Activated CD4-positive, CD25-positive, alpha-beta regulatory T cell (primary cell): ENCODE data around the gene ZNRF1.
A peak's percentile ranks its signal among the peaks of the same experiment; 100 is the strongest.

Source experiments
- DNase-seq, 4 experiments: peaks; one replicate each; lab custom pipeline; 2025; lab: John Stamatoyannopoulos, UW

ZNRF1 gene

DNA sequence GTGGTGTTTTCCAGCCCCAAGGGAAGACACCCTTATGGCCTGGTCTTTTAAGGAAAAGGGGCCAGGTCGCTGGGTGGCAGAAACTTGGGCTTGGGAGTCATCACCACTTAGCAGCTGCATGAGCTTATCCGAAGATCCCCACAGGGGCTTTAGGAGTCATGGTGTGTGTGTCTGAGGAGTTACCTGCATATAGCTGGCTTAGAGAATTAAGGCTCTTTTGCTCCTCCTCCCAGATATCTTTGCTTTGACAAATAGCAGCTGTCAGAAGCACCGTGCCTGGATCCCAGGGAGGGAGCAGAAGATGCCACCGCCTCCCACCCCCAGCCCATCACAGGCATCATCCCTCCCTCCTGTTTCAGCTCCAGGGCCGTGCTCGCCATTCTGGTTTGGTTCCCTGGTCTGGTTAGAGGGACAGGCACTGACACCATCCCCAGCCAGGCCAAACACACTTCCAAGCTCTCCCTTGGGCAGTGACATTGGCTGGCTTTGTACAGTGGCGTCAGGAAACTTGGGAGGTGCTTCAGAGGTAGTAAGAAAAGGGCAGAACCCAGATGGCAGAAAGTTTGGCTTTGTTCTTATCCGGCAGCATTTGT lies 100.3 kb downstream of the ZNRF1 start:
- DNase-seq: no peak

DNA sequence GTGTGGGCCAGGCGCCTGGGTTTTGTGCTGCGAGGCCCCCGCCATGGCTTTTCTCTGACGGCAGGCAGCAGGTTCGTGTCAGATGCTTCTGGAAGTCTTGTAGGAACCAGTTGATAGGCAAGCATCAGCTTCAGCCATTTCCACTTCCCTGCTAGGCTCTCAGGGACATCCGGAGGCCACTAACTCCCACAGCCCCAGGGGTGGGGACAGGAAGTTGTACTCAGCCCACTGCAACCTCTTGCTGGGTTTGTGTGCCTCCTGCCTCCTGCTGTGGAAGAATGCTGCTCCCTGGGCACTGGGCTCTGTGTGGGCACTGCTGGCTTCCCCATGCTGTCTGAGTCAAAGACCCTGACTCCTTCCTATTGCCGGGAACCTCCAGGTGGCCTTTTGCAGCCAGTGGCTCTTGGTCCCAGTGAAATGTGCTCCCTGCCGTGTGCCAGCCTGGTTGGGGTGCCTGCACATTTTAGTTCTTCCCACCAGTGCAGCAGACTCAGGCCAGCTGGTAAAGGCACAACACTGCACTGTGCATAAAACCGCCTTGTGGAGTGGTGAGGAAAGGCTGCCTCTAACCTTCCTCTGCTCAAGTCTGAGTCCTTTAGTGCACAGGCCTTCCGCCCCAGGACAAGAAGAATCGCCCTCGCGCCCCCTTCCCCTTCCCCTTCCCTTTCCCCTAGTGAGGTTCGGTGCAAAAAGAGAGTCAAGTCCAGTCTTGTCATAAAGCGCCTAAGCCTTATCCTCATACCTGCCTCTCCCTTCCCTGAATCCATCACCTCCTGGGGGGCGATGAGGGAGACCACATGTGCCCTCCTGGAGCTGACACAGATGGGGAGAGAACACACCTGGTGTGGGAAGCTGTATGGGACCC lies 101.1 kb downstream of the ZNRF1 start:
- peak in 1 of 4 experiments; percentile 19 for DNase-seq

DNA sequence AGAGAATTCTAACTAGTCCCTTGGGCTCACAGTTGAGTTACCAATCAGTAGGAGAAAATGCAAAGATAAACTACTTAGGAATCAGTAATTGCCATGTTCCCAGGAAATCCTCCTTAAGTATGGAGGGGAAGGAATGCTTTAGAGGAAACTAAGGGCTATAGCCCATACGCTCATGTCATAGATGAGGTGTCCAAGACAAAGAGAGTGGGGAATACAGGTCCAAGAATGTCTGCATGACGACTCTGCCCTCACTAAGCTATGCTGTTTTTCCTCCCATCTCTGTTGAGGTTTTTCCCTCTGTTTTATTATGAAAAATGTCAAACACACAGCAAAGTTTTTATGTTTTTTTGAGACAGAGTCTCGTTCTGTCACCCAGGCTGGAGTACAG lies 101.8 kb downstream of the ZNRF1 start:
- no peak for DNase-seq

DNA sequence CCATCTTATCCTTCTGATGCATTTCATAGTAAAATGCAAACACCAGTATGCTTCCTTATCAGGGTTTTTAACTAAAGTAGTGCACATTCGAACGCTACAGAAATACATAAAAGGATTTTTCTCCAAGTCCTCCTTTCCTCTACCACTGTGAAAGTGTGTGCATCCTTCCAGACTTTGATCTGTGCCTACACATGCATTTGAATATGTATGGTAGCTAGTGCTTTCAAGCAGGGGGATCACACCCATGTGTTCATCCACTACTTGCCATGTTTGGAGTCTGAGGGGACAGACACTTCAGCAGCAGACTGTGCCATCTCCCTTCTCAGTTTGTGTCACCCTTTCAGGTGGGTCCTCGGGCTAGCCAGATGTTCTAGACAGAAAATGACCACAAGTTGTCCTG lies 102.8 kb downstream of the ZNRF1 start:
- no peak for DNase-seq

DNA sequence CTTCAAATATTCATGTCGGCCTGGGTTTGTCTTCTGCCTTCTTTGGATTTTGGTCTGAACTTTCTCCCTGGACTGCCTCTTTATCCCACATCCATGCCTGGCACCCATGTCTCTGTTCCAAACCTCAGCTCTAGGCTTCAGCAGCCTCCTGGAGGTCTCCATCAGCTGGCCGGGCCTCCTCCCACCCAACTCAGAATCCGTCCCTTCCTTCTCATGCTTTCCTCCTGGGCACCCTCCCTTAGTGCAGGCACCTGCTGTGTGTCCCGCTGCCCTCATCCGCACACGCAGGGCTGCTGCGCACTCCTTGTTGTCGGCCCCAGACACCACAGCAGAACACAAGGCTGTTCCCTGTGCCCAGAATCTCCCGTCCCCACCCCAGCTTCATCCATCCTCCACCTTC lies 103.8 kb downstream of the ZNRF1 start:
- no peak for DNase-seq

DNA sequence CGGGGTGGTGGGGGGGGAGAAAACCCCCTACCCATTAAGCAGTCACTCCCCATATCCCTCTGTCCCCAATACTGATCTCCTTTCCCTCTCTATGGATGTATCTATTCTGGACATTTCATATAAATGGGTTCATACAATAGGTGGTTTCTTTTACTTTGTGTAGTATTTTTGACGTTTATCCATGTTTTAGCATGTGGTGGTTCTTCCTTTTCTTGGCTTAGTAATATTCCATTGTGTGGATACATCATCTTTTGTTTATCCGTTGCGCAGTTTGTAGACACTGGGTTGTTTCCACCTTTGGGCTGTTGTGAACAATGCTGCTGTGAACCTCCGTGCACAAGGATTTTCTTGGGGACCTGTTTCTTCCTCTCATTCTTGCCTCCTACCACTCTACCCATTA lies 105.2 kb downstream of the ZNRF1 start:
- DNase-seq: no peak

DNA sequence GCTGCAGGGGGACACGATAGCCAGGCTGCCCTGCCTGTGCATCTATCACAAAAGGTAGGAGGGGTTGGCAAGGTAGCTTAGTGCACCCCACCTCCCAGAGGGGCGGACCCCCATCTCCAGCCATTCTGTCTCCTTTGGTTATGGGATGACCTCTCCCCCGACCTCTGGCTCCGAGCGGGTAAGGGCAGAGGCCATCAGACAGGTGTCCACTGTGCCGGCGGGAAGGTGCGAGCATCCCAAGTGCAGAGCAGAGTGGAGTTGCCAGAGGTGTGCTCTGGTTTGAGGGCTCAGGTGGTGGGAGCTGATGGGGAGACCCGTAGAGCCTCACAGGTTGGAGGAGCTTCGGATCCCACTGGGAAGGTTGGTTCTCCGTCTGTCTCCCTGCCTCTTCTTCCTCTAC lies 106.0 kb downstream of the ZNRF1 start:
- no peak for DNase-seq

DNA sequence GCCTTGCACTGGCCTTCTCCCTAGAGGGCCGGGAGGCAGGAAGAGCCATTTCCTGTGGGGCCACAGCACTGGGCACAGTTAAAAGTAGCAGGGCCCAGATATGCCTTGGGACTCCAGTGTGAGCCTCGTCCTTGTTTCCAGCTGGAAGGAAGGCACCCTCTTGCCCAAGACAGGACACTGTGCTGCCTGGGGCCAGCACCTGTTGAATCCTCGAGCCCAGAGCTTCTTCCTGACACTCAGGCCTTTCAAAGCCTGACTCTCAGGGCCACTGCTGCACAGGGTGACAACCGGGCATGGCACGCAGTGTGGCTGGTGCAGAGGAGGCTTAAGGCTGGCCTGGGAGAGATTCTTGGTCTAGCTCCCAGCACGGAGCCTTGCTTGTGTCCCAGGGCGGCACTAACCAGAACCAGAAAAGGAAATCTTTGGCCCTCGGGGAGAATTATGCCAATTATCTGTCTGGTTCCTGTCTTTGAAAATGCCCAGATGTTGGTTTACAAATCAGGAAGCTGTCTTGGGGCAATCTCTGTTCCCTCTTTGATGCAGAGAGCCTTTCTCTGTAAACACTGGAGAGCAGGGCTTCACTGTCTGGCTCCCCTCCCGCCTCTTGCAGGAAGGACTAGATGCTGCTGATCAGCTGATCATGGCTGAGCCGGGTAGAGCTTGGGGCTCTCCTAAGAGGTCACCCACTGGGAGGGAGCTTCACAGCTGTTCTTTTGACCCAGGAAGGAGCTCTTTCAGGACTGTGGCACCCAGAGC lies 106.7 kb downstream of the ZNRF1 start:
- no peak for DNase-seq

DNA sequence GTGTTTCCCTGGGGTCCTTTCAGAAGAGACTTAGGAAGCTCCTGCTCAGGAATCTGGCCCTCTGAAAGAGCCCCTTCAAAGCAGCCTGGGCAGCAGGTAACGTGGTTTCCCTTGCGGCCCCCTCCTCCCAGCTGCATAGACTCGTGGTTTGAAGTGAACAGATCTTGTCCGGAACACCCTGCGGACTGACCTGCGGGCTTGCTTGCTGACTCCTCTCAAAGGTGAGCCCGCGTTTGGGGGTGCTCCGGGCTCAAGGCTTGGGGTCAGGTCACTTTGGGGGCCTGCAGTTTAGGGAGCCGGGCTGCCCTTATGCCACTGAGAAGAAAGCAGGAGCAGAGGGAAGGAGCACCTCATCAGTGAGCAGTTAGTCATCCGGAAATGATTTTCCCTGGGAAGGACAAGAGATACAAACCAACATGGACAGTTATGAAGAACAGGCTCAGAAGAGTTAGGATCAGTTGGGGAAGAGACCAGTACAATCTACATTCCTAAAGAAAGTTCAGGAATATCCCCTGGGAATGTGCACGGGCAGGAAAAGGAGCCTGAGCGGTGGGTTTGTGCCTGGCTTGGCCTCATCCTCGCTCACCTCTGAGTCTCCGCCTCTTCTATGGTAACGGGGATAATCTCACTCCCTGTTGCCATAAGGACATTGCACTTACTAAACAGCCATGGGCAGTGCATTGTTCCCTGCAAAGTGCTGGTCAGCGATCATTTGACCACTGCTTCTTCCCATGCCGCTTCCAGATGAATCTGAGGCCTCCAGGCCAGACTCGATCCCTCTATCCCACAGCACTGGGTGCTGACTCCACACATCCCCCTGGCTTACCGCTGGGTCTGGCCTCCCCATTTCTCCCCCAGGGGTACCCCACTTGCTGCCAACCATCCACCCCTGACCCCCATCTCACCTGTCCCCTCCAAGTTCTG lies 107.8 kb downstream of the ZNRF1 start:
- DNase-seq: no peak

DNA sequence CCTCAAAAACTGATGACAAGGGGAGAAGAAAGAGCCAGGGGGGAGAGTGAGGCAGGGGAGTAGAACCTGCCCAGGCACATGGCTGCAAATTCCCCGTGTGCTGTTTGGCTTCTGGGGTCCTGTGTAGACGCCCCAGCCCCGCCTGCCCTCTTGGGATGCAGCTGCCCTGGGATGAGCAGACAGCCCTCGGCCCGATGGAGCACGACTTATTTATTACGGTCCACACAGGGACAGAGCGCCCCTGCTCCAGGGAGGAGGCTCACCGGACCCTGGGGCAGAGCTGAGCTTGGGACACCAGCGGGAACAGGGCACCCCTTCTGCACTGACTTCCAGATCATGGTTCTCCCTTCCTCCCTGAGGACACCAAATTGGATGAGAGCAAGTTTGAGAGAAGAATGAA lies 108.7 kb downstream of the ZNRF1 start:
- no peak for DNase-seq

DNA sequence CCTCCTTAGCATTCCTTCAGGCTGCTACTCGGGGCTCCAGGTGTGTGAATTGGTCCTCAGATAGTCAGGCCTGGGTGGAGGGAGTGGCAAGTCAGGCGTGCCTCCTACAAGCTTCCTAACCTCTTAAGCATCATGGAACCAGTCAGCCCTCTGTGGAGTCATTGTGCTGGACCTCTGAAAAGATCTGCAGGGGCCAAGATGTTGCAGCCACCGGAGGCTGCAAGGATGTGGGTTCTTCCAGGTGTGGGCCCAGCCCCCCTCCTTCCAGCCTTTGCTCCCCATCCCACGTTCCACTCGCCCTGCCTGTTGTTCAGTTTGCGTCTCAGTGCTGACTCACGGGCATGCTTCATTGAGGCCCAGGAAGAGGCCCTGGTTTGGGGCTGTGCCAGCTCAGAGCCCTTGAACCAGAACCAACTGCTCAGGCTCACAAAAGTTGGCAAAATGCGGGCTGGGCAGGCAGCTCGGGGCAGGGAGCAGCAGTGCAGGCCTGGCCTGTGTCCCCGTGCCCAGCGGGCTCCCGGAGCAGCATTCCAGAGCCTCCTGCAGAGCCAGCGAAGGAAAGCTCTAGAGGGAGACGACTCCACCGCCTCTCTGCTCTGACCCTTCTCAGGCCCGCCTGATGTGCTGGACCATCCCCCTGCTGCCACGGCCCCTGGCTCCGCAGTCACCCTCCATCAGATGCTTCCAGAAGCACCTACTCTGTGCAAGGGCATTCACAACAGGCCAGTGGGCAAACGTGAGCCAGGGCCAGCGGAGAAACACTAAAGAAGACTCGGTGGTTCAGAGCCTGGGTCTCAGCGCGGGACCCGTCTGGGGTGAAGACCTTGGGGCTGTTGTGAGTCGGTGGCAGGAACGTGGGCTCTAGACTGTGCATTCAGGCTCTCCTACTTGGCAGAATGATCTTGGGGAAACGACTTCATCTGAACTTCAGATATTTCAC lies 110.2 kb downstream of the ZNRF1 start:
- DNase-seq: peak; percentile 37 to 55 (median 47)

DNA sequence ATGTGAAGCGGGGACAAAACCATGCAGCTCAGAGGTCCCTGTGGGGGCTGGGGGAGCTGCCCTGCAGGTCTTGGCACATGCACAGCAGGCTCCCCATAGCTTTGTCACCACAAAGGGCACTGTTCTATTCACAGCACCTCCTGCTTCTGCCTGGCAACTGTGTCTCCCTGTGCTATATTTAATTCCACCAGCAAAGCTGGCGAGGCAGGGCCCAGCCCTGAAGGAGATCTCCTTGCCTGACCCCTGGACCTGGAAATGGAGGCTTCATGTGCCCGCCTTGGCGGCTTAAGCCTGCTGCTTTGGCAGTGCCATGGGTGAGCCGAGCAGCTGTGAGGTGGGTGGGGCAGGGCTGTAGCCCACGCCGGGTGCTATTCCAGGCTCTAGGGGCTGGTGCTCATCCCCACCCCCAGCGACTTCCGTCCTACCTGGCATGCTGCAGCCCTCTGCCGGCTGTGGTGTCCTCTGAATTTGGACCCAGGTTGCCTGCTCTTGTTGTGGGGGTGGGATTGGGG lies 111.0 kb downstream of the ZNRF1 start:
- DNase-seq: no peak

DNA sequence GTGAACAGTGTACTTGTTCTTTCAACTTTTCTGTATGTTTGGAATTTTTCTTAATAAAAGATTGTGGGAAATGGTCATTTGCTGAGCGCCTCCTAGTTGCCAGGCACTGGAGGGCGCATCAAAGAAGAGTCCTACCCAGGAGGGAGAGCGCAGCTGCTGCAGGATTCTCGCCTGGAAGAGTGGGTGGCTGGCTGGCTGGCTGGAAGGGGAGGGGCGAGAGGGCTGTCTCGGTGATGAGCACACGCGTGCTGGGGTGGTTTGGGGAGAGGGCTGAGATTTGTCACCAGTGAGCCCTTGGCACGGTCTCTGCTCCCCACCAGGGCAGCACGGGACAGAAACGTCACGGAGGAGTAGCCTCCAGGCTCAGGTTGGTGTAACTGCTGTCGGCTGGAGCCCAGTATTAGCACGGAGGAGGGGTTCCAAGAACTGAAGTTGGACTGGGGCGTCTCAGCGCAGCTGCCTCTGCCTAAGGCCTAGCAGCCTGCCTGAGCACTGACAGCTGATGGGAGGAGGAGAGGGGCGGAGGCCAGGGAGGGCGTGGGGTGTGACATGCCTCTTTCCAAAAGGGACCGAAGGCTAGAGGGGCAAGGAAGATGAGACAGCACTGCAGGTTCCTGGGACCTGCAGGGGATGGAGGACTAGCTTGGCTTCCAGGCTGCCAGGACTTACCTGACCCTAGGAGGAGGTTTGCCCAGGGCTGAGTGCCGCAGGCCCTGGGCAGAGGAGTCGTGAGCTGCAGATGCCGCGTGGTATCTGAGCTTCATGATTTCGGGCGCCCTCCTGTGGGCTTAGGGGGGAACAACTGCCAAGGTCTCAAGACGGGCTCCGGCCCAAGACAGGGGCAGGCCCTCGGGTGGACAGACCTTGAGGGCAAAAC lies 112.1 kb downstream of the ZNRF1 start:
- peak; percentile 57 to 72 (median 66) for DNase-seq

DNA sequence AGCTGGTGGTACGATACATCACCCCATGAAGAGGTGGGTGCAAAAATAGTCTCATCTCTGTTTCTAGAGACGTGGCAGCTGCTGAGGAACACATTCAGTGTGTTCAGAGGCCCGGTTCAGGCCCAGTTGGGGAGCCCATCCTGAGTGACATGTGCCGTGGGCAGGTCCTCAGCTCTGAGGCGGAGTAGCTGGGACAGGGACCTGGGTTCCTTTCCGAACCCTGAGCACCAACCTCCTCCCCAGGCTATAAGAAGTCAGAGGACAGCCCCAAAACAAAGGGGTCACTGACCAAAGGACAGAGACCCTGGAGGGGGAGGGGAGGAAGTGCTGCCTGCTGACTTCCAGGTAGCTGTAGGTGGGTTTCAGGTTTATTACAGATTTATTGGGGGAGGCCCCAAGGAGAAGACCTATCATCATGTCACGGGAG lies 112.7 kb downstream of the ZNRF1 start:
- DNase-seq: no peak

DNA sequence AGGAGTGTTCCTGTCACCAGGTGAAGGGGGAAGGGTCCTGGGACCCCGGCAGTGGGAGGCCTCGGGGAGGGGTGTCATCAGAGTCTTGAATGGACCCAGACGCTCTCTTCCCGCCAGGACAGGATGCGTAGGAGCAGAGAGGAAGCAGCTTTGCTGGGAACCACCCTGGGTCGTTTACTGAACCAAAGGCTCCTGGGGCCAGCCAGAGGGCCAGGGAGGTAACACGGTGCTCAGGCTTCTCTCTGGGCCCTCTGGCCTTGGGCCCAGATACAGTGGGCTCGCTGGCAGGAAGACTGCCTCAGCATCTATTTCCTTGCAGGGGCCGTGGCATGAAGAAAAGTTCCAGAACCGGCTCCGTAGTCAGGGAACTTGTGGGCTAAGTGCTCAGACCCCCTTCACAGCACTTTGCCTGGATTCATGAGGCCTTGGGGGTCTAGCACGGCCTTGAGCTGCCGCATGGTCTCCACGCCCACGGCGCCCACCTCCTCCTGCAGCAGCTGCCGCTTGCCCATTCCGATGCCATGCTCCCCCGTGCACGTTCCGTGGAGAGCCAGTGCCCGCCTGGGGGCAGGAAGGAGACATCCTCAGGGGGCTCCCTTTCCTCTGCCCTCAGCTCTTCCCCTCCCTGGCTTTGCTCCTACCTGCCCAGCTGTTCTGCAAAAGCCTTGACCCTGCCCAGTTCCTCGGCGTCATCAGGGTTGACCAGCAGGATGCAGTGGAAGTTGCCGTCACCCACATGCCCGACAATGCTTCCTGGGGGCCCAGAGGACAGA lies 113.3 kb downstream of the ZNRF1 start:
- no peak for DNase-seq

DNA sequence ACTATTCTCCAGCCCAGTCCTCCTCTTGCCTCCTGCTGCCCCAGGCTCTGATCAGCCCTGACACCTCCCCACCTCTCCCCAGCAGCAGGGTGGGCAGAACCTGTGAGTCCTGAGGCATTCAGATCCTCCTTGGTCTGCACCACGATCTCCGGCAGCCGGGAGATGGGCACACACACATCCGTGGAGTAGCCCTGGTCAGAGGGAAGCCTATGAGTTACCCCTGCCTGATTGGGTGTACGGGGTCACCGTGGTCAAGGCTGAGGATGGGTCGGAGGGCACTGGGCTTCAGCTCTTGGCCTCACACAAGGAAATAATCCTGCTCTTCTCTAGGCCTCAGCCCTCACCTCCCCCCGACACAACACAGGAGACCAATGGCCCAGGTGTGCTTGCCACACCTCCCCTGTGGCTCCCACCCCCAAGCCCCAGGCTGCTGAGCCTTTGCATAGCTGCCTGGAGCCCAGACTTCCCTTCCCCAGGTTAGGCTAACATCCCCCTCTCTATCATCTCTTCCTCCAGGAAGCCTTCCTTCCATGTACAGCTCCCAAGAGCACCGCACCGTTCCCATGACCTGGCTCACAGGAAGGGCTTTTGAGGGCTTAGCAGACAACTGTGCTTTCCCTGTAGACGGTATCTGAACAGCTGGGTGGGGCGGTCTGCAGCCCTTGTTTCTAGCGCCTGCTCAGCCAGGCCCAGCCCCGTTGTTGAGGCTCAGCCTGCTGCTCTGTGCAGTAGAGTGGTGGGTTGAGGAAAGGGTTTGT lies 114.1 kb downstream of the ZNRF1 start:
- DNase-seq: no peak

DNA sequence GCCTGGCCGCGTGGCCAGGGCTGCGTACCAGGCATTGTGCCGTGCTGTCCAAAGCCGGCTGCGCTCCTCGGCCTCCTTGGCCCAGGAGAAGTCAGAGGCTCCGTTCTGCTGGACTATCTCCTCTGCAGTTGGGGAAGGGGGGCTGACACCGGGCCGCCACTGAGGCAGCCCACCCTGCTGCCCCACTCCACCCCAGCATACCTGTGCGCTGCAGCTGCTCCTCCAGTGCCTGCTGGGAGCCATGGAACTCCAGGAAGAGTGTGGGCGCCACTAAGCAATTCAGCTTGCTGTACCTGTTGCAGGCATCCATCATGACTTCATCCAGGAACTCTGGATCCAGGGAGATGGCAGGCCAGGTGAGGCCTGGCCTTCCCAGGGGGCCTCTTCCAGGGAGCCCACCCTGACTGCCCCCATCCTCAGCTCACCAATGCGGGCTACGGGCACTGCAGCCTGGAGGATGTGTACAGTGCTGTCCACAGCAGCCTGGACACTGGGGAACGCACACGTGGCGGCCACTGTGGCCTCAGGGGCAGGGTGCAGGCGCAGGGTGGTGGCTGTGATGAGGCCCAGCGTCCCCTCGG lies 114.8 kb downstream of the ZNRF1 start:
- DNase-seq: no peak
